Progenitor cell of endocrine pancreas (in vitro differentiated cells): ENCODE results near the gene ATP2A2. TPM values are rescaled to one million over a fixed set of nuclear protein-coding genes. Genes with fewer than 3 reads are reported as not detected.

Source experiments
- DNase-seq: peaks from one replicate; pipeline ENCODE4 v3.0.0; 2021; ENCODE audit warnings: low spot score; ENCODE audit not compliant: unreplicated experiment
- H3K27ac Mint-ChIP-seq: 2 replicates; pipeline ENCODE4 v1.8.0; 2021; ENCODE audit warnings: mild to moderate bottlenecking, moderate library complexity, mixed read lengths
- H3K27me3 Mint-ChIP-seq: 2 replicates; pipeline ENCODE4 v1.8.0; 2021; ENCODE audit warnings: mixed read lengths
- H3K36me3 Mint-ChIP-seq: 2 replicates; pipeline ENCODE4 v1.8.0; 2022; ENCODE audit warnings: mixed read lengths; ENCODE audit not compliant: insufficient read depth
- H3K4me1 Mint-ChIP-seq: 2 replicates; pipeline ENCODE4 v1.8.0; 2021; ENCODE audit warnings: low read depth, mixed read lengths
- H3K4me3 Mint-ChIP-seq: 2 replicates; pipeline ENCODE4 v1.8.0; 2021; ENCODE audit warnings: low read depth, mild to moderate bottlenecking, moderate library complexity, mixed read lengths
- H3K9me3 Mint-ChIP-seq: 2 replicates; pipeline ENCODE4 v1.8.0; 2021; ENCODE audit warnings: low read depth, mixed read lengths
- CTCF ChIP-seq: fragments of 200-600 bp; sonication (generic); IDR thresholded peaks from one replicate; pipeline ENCODE4 v1.5.0; 2021; ENCODE audit warnings: antibody characterized with exemption, mild to moderate bottlenecking; ENCODE audit not compliant: unreplicated experiment
- total RNA-seq: library from RNA; stranded (reverse); gene quantifications from 2 replicates; pipeline ENCODE4 v1.2.1, GENCODE V29; 2021

Gene ATP2A2
- total RNA-seq, 1 donor from 2014 or later: 167 TPM

GRCh38 chr12:110270125-110270962 lies 10.7 kb upstream of the ATP2A2 start:
- TF ChIP-seq CTCF: no peak
- Mint-ChIP-seq H3K4me1 (peaks cover 16% of the 10 kb centered on the region), H3K9me3 (no peaks in the 10 kb centered on the region), H3K4me3 (no peak overlapping the region), H3K36me3 (peaks cover 2% of the 10 kb centered on the region), H3K27ac (peak overlapping the region; percentile 59), H3K27me3 (no peaks in the 10 kb centered on the region)
- DNase-seq: no peak

DNA sequence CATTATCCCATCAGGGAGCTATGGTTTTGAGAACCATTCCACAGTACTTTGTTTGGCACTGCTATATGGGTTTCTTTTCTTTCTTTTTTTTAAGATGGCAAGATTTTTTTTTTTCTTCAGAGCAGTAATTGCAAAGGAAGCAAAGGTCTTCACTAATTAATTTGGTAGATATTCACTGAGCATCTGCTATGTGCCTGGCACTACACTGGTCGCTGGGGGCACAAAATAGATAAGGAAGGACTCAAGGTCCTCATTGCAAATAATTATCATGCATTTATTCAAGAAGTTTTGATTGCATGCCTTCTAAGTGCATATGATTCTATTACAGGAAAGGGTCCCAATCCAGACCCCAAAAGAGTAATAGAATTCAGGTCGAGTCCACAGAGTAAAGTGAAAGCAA lies 10.0 kb upstream of the ATP2A2 start:
- Mint-ChIP-seq H3K4me3 (no peak overlapping the region), H3K4me1 (peaks cover 16% of the 10 kb centered on the region), H3K9me3 (no peaks in the 10 kb centered on the region), H3K27me3 (no peaks in the 10 kb centered on the region), H3K36me3 (peaks cover 2% of the 10 kb centered on the region), H3K27ac (no peak overlapping the region)
- no peak for TF ChIP-seq CTCF
- no peak for DNase-seq

DNA sequence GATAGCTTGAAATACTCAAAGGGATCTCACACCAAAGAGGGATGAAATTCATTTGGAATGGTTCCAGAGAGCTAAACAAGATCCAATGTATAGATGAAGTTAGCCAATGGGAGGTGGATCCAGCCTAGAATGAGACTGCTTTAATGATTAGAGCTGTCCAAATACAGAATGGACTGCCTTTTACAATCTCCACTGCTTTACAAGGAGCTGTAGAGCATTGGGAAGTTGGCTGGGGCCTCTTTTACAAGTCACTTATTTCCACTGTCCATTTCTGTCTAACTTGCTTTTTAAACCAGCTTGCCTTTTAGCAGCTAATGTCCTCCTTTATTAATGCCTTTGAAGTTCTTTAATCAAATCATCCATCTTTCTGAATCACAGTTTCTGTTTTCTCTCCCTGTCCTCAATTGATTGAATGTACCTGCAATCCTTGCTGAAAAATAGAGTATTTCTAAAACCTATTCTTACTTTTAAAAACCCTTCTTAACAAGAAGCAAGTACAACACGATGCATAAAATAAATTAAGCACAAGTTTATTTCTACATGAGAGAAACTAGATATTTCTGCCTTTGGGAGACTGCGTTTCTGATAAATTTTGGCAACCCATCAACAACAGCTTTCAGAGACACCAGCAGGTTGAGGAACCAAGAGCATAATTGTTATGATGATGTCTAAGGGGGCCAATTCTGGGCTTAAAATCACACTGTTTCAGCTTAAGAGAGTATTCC lies 3.4 kb upstream of the ATP2A2 start:
- Mint-ChIP-seq H3K4me1 (peaks cover 27% of the 10 kb centered on the region), H3K4me3 (no peak overlapping the region), H3K9me3 (no peaks in the 10 kb centered on the region), H3K27me3 (peaks cover 4% of the 10 kb centered on the region), H3K27ac (no peak overlapping the region), H3K36me3 (no peaks in the 10 kb centered on the region)
- no peak for DNase-seq
- no peak for TF ChIP-seq CTCF

- peaks cover 4% of the 10 kb centered on the region for H3K27me3 Mint-ChIP-seq
- DNase-seq: no peak
- no peak for TF ChIP-seq CTCF
- H3K4me3 Mint-ChIP-seq: peak overlapping the region; percentile 3
- peaks cover 31% of the 10 kb centered on the region for H3K4me1 Mint-ChIP-seq
- H3K36me3 Mint-ChIP-seq: no peaks in the 10 kb centered on the region
- H3K27ac Mint-ChIP-seq: peak overlapping the region; percentile 46
- H3K9me3 Mint-ChIP-seq: no peaks in the 10 kb centered on the region
These were observed 2.9 kb upstream of the ATP2A2 start for GRCh38 chr12:110278255-110278536.

- no peak for DNase-seq
- H3K4me3 Mint-ChIP-seq: peak overlapping the region; percentile 81
- peaks cover 4% of the 10 kb centered on the region for H3K27me3 Mint-ChIP-seq
- H3K4me1 Mint-ChIP-seq: peaks cover 45% of the 10 kb centered on the region
- H3K9me3 Mint-ChIP-seq: no peaks in the 10 kb centered on the region
- TF ChIP-seq CTCF: no peak
- H3K36me3 Mint-ChIP-seq: peaks cover 1% of the 10 kb centered on the region
- peak overlapping the region; percentile 54 for H3K27ac Mint-ChIP-seq
These were observed 1.3 kb upstream of the ATP2A2 start for GRCh38 chr12:110279566-110280375.
